ENCODE data around the gene STAT1. TPM values are rescaled to one million over a fixed set of nuclear protein-coding genes. Genes with fewer than 3 reads are reported as not detected.

The STAT1 gene
- total RNA-seq, 3 donors from 2014 or later (not counting 1 experiment from before 2014, with no cell fraction given) = 49.1 to 91.6 (median 86.2) TPM

GRCh38 chr2:191015239-191015638 is 1.3 kb upstream of the STAT1 start:
- no peaks in the 10 kb centered on the region for H3K9me3 Mint-ChIP-seq
- WGBS (ENCODE audit: insufficient coverage) = 65% methylated on average over 2 of the region's 2 CpGs
- no peak overlapping the region for H3K4me3 ChIP-seq (ENCODE audit: low read length)
- no peak for ATAC-seq
- H3K4me1 Mint-ChIP-seq = peaks cover 2% of the 10 kb centered on the region in 2 donors
- no peaks in the 10 kb centered on the region for H3K27me3 Mint-ChIP-seq (ENCODE audit: low read depth in 2 of 2)
- H3K4me3 Mint-ChIP-seq = no peak overlapping the region
- H3K27me3 ChIP-seq (ENCODE audit: control insufficient read depth, insufficient read depth, low read length) = no peaks in the 10 kb centered on the region
- H3K9me3 ChIP-seq (ENCODE audit: control insufficient read depth, insufficient read depth, low read length) = no peaks in the 10 kb centered on the region
- intact Hi-C loops (cut with micrococcal nuclease) = loop anchor here (2.0 kb wide), 2 partner anchors 16 to 132 kb away; no protein-coding TSS in a partner anchor
- H3K4me1 ChIP-seq (ENCODE audit: control insufficient read depth, insufficient read depth, low read length) = peaks cover 39% of the 10 kb centered on the region
- H3K36me3 Mint-ChIP-seq = peaks cover 2% of the 10 kb centered on the region
- DNase-seq = peak in 1 of 2 donors; percentile 75
- no peak for TF ChIP-seq CTCF (IDR thresholded peaks at IDR 0.05)
- no peak overlapping the region for H3K27ac Mint-ChIP-seq
- peak overlapping the region; percentile 97 for H3K27ac ChIP-seq (ENCODE audit: low read length)
- H3K36me3 ChIP-seq (ENCODE audit: control insufficient read depth, insufficient read depth, low read length) = peaks cover 6% of the 10 kb centered on the region

DNA sequence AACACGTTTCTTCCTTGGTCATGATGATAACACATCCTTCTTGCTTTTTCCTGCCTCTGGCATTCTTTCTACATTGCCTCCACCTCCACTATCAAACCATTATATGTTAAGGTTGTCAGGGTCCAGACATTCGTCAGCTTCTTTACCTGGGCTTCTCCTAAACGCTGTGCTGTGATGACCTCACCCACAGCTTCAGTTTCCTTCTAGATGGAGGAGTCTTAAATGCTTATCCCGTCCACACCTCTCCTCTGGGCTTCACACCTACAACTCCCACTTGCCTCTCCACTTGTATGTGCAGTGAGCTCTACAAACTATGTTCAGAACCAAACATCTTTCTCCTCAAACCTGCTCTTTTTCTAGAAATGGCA is 666 bp upstream of the STAT1 start:
- Mint-ChIP-seq H3K4me1 (peaks cover 5 to 8% of the 10 kb centered on the region in 2 donors), H3K36me3 (peaks cover 6% of the 10 kb centered on the region), H3K9me3 (no peaks in the 10 kb centered on the region), H3K27me3 (ENCODE audit: low read depth in 2 of 2) (no peaks in the 10 kb centered on the region), H3K27ac (no peak overlapping the region), H3K4me3 (no peak overlapping the region)
- Histone ChIP-seq H3K27me3 (ENCODE audit: control insufficient read depth, insufficient read depth, low read length) (no peaks in the 10 kb centered on the region), H3K4me3 (ENCODE audit: low read length) (peak overlapping the region; percentile 73), H3K27ac (ENCODE audit: low read length) (peak overlapping the region; percentile 97), H3K36me3 (ENCODE audit: control insufficient read depth, insufficient read depth, low read length) (peaks cover 8% of the 10 kb centered on the region), H3K4me1 (ENCODE audit: control insufficient read depth, insufficient read depth, low read length) (peaks cover 39% of the 10 kb centered on the region), H3K9me3 (ENCODE audit: control insufficient read depth, insufficient read depth, low read length) (no peaks in the 10 kb centered on the region)
- peak in 1 of 3 donors; percentile 5 for ATAC-seq
- WGBS (ENCODE audit: insufficient coverage) = 23% methylated on average over 4 of the region's 4 CpGs
- no peak for TF ChIP-seq CTCF (IDR thresholded peaks at IDR 0.05)
- intact Hi-C loops (cut with micrococcal nuclease) = loop anchor here (1.0 to 2.0 kb wide), 3 partner anchors 16 to 663 kb away; no protein-coding TSS in a partner anchor
- DNase-seq = no peak

DNA sequence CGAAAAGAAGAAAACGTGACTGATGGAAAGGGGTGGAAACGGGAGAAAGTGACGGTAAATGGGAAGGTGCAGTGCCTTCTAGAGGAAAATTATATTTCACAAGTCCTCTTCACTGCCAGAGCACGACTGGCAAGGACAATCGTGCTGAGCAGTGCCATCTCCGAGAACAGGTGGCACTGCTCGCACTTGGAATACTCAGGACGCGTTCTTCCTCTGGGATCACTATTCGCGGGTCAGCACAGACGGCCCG is 364 bp downstream of the STAT1 start:
- ATAC-seq (no peak), DNase-seq (no peak)
- TF ChIP-seq CTCF (IDR thresholded peaks at IDR 0.05) = no peak
- peak overlapping the region; percentile 73 for H3K4me3 ChIP-seq (ENCODE audit: low read length)
- H3K27me3 ChIP-seq (ENCODE audit: control insufficient read depth, insufficient read depth, low read length) = no peaks in the 10 kb centered on the region
- WGBS (ENCODE audit: insufficient coverage) = under 1% methylated on average over 14 of the region's 14 CpGs
- no peaks in the 10 kb centered on the region for H3K27me3 Mint-ChIP-seq (ENCODE audit: low read depth in 2 of 2)
- no peaks in the 10 kb centered on the region for H3K9me3 Mint-ChIP-seq
- peaks cover 18% of the 10 kb centered on the region for H3K36me3 ChIP-seq (ENCODE audit: control insufficient read depth, insufficient read depth, low read length)
- no peak overlapping the region for H3K27ac Mint-ChIP-seq
- no peak overlapping the region for H3K4me3 Mint-ChIP-seq
- intact Hi-C loops (cut with micrococcal nuclease) = no loop called here
- peak overlapping the region; percentile 97 for H3K27ac ChIP-seq (ENCODE audit: low read length)
- peaks cover 6% of the 10 kb centered on the region for H3K36me3 Mint-ChIP-seq
- H3K9me3 ChIP-seq (ENCODE audit: control insufficient read depth, insufficient read depth, low read length) = no peaks in the 10 kb centered on the region
- H3K4me1 Mint-ChIP-seq = peaks cover 5 to 11% of the 10 kb centered on the region in 2 donors
- H3K4me1 ChIP-seq (ENCODE audit: control insufficient read depth, insufficient read depth, low read length) = peaks cover 39% of the 10 kb centered on the region

Data from natural killer cell (primary cell).